ENCODE results near the gene PRKX.
"Not testable (repeated sequence)": the region's sequence is repeated elsewhere in the genome, so short reads cannot be mapped to it uniquely, and the experiment has no call there.

PRKX gene

DNA sequence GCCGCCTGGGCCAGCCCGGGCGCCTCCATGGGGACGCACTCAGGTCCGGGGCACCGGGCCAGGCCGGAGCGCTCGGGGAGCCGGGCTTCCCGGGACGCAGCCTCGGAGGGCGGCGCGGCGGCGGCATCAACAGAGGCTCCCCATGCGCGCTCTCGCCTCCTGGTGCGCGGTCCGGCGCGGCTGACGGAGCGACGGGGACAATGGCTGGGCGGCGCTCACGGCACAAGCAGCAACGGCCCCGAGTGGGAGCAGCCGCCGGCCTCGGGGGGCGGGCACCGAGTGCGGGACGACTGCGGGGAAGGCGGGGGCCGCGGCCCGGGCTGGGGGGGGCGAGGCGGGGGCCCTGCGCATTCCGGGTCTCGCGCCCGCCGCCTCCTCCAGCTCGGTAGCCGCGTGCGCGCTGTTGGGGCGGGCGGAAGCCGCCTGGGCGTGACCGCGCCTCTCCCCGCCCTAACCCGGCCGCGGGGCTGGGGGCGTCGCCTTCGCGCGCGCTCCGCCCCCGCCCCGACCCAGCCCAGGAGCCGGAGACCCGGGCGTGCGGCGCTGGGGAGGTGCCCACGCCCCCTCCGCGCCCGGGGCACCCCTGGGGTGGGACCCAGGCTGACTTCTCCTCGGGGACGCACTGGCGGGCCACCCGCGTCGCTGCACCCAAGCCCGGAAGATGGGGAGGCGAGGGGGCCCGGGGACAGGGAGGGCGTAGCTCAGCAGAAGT is at the start of gene PRKX:
Gene PRKX, minus strand, starts transcription at position 425 of the 712 bp plus-strand sequence. Its CDS starts 396 bp downstream, at position 29.
- peak; percentile 82 to 88 for DNase-seq

DNA sequence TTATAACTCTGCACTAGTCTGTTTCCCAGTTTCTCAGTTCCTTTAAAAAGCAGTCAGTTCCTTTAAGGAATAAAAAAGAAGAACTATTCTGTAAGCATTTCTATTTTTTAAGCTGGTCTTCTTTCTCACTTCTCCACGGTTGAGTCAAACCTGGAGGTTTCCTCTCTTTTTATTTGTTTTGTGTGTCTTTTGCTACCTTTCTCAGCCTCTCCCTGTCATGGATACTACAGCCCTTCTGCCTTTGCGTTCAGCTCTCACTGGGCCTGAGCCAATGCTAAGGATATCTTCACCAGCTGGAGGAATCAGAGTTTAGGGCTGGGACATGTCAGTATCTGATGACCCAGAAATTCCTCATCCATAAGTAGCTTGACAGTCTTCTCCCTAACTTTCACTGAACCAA is 49.7 kb upstream of the PRKX start:
- DNase-seq, result no peak

DNA sequence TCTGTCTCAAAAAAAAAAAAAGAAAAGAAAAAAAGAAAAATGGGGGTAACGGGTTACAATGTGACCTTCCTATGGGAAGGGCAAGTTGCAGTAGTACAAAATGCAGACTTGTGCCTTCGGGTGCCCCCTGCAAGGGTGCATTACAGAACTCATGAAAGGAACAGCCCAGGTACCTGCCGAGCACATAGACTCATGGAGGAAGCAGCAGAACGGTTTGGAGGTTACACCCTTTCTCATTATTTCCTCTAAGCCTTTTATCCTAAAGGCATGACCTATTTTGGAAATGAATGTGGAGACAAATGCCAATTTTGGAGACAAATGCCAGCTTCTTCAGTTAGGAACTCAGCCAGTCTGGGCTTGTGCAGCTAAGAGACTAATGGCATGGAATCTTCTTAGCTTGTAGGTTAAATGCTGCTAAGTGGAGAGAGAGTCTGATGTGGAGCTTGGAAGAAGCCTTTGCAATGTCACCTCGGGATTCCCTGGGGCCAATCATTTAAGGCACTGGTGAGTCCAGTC is 44.1 kb upstream of the PRKX start:
- no peak for DNase-seq

DNA sequence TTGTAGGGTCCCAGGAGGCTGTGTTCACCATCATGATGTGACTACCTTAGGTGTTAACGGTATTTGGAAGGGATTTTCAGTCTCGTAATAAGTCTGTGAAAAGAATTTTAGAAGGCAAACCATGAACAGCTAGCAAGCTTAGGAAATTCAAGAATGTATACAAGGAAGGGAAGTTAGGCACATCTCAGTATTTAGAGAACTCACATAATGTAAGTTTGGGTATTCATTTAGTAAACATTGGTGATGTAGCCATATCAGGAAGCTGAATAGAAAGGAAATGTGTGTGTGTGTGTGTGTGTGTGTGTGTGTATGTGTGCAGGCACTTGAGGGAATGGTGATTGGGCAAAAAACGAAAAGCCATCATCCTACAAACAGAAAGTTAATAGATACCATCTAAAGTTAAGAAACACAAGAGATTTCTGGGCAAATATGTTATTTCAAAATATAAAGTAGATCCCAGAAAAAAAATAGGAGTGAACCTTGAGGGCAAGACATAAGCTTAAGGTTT is 34.7 kb upstream of the PRKX start:
- no peak for DNase-seq

DNA sequence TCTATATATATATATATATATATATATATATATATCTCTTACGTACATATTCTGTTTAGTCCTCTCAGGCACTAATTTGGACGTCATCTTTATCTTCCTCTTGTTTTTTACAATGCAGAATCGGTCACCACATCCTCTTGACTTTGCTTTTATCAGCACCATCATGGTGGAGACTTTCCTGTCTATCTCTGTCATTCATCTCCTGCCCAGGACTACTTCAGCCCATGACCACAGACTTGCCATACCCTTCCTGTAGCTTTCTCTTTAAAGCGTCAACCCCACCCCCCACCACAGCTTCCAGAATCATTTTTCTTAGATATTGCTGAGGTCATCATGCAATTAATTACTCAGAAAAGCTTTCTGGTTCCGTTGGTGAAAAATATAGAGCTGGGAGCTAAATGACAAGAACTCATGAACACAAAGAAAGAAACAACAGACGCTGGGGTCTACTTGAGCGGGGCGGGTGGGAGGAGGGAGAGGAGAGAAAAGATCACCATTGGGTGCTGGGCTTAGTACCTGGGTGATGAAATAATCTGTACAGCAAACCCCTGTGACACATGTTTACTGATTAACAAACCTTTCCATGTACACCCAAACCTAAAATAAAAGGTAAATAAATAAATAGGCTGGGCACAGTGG is 30.5 kb upstream of the PRKX start:
- DNase-seq, result peak; percentile 54 to 60

DNA sequence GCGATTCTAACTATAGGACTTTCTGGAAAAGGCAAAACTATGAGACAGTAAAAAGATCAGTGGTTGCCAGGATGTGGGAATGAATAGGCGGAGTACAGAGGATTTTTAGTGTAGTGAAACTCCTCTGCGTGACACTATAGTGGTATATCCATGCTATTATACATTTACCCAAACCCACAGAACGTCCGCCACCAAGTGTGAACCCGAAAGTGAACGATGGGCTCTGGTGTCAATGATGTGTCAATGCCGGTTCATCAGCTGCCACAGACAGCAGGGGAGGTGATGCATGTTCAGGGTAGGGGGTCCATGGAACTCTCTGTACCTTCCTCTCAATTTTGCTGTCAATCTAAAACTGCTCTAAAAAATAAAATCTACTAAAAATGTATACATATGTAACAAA is 27.5 kb upstream of the PRKX start:
- not testable (repeated sequence) for DNase-seq

DNA sequence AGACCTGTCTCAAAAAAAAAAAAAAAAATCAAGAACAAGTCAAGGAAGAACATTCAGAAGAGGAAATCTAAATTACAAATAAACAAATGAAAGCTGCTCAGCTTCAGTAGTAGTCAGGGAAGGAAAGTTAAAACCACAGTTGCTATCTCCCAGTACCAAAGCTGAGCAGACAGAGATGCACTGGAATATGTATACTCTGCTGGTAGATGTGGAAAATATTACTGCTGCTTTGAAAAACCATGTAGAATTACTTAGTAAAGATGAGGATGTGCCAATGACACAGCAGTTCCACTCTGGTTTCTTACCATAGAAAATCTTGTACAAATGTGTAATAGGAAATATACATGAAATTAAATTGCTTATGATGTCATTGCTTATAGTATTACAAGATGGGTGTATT is 25.1 kb upstream of the PRKX start:
- no peak for DNase-seq

DNA sequence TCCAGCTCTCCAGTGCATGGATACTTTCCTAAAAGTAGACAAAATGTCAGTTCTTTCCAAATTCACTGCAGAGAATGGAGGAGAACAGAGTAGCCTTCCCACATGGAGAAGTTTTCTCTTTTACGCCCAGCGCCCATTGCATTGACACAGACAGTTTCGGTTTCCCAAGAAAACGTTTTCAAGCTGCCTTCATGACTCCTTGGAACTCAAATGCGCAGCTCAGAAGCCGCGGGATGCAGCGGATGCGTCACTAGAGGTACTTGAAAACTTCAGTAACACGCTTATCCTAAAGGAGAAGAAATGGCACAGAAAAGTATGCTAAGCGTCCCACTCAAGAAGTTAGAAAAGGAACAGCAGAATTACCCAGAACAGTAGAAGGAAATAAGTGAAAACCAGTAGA is 23.1 kb upstream of the PRKX start:
- not testable (repeated sequence) for DNase-seq

DNA sequence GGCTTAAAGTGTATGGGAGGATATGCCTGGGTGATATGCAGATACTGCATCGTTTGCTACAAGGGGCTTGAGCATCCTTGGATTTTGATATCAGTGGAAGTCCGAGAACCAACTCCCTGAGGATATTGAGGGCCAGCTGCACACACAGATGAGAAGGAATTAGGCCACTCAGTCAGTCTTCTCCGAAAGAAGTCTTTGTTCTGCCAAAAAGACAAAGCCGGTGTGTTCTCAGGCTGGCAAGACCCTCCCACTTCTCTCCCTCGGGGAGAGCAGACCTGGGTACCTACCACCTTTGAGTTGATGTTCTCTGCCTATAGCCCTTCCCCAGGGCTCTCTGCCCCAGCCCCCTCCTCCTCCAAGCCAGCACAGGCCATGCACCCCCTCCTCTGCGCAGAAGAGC is 22.4 kb upstream of the PRKX start:
- not testable (repeated sequence) for DNase-seq

DNA sequence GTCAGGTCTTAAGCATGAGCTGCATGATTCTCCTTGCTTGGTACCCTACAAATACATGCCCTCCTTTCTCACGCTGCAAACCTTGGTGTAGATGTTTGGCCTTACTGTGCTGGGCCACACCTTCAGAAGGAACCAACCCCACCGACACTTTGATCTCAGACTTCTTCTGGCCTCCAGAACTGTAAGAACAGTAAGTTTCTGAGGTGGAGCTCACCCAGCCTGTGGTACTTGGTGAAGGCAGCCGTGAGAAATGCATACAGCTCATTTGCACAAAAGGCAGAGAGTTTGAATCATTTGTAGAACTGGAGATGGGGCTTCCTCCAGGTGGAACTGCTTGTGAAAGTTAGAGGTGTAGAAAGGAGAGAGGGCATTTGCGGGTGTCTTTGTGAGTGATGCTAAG is 21.0 kb upstream of the PRKX start:
- not testable (repeated sequence) for DNase-seq

DNA sequence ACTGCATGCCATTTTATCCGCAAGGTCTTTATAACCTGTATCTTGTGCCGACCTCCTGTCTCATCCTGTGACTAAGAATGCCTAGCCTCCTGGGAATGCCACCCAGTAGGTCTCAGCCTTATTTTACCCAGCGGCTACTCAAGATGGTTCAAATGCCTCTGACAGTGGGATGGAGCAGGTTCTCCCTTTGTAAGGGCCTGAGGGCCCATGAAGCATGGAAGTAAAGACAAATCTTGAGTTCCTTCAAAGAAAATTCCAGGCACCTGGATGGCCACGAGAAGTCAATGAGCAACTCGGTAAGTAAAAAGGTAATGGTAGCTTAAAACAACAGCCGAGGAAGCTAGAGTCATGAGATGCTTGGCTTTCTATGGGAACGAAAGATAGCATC is 19.6 kb upstream of the PRKX start:
- no peak for DNase-seq

DNA sequence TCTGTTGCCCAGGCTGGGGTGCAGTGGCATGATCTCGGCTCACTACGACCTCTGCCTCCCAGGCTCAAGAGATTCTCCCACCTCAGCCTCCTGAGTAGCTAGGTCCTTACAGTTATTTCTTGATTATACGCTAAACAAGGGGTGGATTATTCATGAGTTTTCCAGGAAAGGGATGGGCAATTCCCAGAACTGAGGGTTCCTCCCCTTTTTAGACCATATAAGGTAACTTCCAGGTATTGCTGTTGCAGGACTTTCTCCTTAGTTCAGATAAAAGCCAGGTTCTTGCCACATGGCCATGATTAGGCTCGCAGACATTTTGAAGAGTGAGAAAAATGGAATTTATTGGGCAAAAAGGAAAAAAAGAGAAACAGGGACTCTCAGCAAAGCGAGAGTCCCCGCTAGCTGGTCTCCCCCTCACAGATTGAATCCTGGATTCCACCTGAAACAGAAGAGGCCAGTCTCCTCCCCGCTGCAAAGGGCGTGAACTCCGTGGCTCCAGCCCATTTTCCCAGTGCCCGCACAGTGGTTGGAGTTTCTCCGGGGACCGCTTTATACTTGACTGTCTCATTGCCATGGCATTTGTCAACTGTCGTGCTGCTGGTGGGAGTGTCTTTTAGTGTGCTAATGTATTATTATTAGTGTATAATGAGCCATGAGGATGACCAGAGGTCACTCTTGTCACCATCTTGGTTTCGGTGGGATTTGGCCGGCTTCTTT is 19.0 kb upstream of the PRKX start:
- DNase-seq, result not testable (repeated sequence)

DNA sequence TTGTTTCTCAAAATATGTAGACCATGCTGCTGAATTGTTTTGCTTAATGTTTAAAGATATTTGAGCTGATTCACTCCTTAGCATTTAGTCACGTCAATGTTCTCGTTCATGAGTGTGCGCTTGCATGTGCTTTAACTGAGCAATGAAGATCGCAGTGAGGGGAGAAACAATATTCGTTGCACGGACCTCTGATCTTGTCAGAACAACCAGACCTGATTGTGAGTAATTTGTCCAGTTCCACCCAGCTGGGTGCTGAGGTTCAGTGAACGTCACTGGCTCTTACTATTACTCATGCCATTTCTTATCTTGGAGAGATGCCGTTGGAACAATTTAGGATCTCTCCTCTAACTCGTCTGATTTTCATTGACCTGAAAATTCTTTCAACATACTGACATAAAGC is 15.0 kb upstream of the PRKX start:
- DNase-seq, result no peak

DNA sequence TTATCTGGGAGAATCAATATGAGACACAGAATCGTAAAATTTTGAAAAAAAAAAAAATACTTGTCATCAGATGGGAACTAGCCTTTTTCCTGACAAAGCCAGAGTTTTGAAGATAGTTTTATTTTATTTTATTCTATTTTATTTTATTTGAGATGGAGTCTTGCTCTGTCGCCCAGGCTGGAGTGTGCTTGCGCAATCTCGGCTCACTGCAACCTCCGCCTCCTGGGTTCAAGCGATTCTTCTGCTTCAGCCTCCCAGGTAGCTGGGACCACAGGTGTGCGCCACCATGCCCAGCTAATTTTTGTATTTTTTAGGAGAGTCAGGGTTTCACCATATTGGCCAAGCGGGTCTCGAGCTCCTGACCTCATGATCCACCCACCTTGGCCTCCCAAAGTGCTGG is 10.0 kb upstream of the PRKX start:
- not testable (repeated sequence) for DNase-seq

DNA sequence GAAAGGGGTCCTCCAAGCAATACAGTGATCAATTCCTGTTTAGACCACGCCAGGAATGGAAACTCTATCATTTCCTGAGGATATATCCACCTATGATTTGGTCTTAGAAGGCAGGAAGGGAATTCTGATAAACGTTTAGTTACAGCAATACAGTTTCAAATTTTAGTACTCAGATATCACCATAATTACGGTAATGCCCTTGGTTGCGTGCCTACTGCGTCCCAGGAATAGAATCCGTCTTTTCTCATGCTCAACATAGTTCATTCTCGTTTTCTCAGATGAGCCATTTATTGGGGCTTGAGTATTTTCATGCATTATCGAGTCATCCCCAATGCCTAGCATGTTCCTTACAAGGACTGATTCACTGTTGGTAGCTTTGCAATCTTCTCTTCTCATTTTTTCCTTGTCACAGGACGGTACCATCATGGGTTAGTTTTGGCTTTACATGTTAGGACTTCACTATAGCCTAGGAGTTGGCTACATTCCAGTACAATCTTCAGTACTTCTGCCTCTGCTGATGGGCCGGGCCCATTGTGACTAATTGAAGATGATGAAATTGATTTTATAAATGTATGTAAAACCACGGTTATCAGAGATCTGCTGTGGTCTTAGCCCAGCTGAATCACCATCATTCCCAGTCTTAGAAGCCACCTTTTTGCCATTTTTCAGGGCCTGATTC is 4.4 kb upstream of the PRKX start:
- DNase-seq, result no peak

DNA sequence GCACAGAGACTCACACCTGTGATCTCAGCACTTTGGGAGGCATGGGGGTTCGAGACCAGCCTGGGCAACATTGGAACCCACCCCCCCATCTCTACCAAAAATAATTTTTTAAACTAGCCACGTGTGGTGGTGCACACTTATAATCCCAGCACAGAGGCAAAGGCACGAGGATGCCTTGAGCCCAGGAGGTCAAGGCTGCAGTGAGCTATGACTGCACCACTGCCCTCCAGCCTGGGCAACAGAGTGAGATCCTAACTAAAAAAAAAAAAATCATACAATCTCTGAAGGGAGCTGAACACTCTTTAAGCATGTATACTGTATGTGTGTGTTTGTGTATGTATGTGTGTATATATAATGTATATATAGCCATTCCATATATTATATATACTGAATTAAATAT is 2.5 kb upstream of the PRKX start:
- DNase-seq, result no peak

DNA sequence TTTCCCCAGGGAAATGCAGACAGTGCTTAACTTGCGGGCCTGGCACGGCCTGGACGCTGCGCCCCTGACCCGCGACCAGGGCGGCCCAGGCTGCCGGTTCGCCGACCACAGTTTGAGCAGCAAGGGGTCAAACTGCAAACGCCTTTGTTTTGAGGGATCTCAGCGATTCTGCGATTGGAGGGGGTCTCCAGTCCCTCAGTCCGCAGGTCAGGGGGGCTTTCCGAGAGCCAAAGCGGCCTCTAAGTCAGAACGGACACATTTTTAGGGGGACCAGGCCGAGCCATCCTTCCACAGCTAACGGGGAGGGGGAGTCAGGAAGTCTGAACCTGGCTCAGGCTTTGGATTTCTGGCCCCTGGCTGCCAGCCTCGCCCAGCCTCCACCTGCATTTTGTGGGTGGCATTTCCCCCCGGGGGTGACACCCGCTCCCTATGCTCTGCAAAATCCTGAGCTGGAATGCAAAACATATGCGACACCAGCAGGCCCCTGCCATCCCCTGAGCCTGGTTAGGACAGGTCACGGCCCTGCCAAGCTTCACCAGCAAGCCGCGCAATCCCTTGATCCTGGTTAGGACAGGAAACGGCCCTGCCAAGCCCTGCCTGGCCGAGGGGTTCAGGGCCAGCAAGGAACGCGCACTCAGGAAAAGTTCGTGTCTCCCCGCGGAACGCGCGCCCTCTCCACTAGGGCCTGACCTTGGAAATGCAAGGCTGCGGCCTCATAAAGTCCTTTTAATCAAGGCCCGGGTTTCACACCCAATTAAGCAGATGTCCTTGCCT is 1.4 kb upstream of the PRKX start:
- DNase-seq, result not testable (repeated sequence)

DNA sequence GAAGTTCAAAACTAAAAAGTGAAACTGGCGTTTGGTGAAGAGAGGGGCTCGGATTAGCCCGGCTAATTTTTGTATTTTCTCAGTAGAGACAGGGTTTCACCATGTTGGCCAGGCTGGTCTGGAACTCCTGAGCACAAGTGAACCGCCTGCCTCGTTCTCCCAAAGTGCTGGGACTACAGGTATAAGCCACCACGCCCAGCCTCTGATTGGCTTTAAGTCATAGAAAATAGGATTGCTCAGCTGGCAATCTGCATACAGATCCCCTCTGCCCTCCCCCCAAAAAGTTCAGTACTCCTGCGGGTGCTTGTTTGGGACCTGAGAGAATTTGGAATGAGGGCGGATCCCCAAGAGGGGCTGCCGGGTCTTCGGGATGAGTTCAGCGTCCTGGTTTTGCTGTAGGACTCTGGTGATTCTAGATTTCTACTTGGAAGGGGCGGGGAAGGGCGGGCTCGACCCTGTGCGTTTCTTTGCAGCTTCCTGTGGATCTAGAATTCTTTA is 537 bp upstream of the PRKX start:
- DNase-seq, result no peak

DNA sequence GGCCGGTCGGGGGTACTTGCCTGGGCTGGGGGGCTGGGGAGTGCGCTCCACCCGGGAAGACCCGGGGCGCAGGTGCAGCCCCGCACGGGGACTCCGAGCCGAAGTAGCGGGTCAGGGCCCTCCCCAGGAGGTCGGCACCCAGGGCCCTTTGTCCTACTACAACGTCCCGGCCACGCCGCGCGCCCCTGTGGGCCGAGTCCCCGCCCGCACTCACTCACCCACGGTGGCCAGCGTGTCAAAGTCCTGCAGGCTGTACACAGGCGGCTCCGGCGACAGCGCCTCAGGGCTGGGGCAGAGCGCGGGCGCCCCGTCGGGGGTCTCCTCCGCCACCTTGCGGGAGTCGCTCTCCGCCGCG is 602 bp downstream of the PRKX start:
- no peak for DNase-seq

DNA sequence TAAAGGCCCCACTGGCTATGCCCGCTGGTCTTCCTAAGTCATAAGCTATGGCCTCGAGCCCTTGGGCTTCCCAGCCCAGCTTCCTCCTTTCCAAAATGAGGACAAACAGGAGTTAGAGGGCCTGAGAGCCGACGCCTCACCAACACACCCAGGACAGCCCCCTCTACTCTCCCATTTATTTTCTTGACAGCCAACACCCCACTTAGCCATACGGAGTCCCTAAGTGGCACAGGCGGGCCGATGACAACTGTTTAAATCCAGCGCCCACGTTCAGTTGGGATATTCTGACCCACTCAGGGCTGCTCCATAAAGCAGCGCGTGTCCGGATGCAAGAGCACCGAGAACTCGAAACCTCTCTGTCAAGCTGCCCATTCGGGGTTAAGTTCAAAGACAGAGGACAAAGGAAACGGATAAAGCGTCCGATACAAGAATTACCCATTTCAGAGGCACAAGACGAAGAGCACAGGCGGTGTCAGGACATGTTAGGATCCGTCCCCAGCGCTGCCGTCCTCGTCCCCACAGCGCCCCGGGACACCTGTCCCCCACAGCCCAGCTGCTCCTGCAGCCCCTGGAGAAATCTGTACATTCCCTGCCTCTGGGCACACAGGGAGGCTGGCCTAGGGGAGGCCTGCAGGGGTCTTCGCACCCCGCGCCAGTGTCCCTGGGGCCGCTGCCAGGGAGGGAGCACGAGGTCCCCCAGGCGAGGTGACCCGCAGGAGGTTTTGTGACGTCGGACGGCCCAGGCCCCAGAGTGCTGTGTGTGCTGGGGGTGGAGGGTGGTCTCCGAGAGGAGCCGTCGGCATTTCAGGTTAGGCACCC is 1.2 kb downstream of the PRKX start:
- DNase-seq, result peak; percentile 51 to 55

DNA sequence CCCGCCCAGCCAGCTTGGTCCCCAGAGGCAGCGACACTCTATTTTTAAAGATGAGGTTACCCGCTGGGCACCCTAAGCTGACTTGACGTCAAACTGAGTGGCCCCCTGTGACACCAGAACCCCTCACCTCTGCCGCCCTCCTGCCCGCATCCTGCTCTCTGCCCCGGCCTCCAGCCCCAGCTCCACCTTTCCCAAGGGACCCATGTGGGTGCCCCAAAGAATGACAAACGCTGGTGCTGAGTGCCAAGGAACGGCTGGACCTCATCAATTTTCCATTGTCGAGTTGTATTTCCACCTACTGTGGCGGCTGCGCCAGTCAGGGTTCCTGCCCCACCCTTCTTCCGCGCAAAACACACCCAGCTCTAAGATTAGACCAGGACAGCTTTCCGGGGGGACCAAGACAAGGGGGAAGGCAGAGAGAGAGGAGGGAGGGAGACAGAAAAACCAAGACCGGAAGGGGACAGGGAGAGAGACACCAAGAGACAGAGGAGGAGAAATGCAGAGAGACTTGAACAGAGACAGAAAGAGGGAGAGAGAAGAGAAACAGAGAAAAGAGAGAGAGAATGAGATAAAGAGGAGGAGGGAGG is 2.0 kb downstream of the PRKX start:
- peak in 1 of 2 experiments; percentile 32 for DNase-seq
